C4-2B (cell line): ENCODE data around the gene WAC.

Experiments
- H3K27ac ChIP-seq: fragments of 450-650 bp; 2 replicates; pipeline ENCODE4 v1.5.1; 2017
- ZFX ChIP-seq: fragments of 450-650 bp; IDR thresholded peaks from 2 replicates; pipeline ENCODE4 v1.6.1; 2017
- TF ChIP-seq, protein P1 (sequence below): fragments of 450-650 bp; conservative IDR thresholded peaks from 2 replicates; pipeline ENCODE4 v1.5.1; 2017; ENCODE audit warnings: mild to moderate bottlenecking

WAC gene

DNA sequence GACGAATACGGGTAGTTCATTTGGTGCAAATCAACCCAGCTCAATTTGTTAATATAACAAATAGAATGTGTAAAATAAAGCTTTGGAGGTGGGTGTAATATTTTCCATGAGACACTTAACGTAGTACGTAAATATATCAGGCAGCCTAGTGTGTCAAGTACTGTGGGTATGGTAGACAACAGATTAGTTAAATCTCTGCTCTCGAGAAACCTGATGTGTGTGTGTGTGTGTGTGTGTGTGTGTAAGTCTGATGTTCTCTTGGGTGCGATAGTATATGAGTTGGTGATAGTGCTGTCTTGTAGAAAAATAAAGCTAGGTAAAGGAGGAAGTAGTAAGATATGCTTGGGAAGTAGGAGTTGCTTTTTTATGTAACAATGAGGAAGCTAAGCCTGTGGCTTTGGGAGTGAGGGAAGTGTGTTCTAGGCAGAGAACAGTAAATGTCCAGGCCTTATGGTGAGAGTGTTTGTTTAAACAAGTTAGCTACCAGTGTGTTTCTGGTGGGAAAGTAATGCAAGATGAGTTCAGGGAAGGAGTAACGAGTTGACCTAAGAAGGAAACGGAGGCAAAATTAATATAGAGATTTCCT, 26.1 kb downstream of the WAC start:
- TF ChIP-seq ZFX, result no peak
- TF ChIP-seq, protein P1, sequence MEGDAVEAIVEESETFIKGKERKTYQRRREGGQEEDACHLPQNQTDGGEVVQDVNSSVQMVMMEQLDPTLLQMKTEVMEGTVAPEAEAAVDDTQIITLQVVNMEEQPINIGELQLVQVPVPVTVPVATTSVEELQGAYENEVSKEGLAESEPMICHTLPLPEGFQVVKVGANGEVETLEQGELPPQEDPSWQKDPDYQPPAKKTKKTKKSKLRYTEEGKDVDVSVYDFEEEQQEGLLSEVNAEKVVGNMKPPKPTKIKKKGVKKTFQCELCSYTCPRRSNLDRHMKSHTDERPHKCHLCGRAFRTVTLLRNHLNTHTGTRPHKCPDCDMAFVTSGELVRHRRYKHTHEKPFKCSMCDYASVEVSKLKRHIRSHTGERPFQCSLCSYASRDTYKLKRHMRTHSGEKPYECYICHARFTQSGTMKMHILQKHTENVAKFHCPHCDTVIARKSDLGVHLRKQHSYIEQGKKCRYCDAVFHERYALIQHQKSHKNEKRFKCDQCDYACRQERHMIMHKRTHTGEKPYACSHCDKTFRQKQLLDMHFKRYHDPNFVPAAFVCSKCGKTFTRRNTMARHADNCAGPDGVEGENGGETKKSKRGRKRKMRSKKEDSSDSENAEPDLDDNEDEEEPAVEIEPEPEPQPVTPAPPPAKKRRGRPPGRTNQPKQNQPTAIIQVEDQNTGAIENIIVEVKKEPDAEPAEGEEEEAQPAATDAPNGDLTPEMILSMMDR, result no peak
- H3K27ac ChIP-seq, result no peak overlapping the region

DNA sequence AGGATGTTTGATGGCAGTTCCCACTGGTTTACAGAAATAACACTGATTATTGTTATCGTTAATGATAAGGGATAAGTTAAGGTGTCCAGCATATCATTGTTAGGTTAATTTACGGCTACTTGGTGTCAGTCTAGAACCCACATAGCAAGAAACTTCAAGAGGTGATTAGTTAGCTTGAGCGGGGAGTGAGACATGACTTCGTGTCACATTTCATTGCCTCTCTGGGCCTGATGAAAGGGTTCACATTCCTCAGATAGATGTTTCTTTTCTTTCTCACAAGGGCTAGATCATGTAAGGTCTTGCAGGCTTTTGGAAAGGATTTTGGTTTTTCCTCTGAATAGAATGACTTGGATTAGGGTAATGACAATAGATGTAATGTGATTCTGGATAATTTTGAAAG, 26.7 kb downstream of the WAC start:
- H3K27ac ChIP-seq, result no peak overlapping the region
- TF ChIP-seq, protein P1, result no peak
- TF ChIP-seq ZFX, result no peak

DNA sequence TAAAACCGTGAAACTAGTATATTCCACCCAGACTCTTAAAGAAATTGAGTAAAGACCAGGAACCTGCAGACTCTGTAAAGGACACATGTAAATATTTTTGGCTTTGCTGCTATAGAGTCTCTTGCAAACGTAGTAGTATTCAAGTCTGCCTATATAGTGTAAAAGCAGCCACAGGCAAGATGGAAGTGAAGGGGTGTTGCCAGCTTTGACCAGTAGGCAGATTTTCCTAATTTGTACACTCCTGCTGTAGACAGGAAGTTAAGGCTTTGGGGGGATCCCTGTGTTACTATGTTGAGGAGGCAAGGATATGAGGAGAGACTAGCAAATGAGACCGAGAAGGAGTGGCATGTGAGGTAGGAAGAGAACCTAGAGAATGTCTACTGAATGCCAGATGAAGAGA, 27.7 kb downstream of the WAC start:
- no peak overlapping the region for H3K27ac ChIP-seq
- TF ChIP-seq ZFX, result no peak
- TF ChIP-seq, protein P1, result no peak

DNA sequence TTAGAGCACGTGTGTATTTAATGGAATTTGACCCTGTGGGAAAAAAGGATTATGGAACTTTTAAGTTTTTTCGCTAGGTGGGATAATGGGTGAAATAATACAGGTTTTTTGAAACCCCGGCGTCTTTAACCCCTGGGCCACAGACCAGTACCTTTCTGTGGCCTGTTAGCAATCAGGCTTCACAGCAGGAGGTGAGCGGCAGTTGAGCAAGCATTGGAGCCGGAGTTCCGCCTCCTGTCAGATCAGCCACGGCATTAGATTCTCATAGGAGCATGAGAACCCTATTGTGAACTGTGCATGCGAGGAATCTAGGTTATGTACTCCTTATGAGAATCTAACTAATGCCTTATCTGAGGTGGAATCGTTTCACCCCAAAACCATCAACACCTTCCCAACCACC, 28.6 kb downstream of the WAC start:
- no peak overlapping the region for H3K27ac ChIP-seq
- TF ChIP-seq, protein P1, result no peak

DNA sequence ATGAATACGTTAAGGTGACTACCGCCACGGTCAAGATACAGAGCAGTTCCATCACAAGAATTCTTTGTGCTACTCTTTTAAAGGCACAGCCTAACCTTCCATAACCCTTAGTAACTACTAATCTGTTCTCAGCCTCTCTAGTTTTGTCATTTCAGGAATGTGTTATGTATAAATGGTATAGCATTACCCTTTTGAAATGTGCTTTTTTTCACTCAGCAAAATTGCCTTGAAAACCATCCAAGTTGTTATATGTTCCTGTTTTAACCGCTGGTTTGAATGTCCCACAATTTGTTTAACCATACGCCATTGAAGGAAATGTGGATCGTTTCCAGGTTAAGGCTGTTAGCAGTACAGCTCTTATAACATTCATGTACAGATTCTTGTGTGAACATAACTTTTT, 32.0 kb downstream of the WAC start:
- TF ChIP-seq, protein P1, result no peak
- no peak for TF ChIP-seq ZFX
- no peak overlapping the region for H3K27ac ChIP-seq

DNA sequence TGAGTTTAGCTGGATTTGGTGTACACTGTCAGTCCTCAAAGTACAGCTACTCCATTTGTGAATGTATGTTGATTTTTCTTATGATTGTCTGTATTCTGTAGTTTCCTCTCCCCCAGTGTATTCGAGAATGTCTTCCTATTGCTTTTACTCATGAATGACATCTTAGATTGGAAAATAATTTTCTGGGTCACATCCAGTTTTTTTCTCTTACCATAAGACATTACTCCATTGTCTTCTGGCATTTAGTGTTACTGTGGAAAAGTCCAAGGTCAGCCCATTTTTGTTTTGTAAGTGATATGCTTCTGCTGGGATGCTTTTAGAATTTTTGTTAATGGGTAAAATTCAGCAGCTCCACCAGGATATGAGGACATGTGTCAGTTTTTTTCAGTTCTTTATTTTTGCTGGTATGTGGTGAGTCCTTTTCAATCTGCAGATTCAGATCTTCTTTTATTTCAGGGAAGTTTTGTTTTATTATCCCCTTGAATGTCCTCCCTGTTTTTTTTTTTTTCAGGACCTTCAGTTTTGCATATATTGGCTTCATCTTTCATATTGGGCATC, 33.6 kb downstream of the WAC start:
- no peak for TF ChIP-seq ZFX
- TF ChIP-seq, protein P1, result no peak
- H3K27ac ChIP-seq, result no peak overlapping the region

DNA sequence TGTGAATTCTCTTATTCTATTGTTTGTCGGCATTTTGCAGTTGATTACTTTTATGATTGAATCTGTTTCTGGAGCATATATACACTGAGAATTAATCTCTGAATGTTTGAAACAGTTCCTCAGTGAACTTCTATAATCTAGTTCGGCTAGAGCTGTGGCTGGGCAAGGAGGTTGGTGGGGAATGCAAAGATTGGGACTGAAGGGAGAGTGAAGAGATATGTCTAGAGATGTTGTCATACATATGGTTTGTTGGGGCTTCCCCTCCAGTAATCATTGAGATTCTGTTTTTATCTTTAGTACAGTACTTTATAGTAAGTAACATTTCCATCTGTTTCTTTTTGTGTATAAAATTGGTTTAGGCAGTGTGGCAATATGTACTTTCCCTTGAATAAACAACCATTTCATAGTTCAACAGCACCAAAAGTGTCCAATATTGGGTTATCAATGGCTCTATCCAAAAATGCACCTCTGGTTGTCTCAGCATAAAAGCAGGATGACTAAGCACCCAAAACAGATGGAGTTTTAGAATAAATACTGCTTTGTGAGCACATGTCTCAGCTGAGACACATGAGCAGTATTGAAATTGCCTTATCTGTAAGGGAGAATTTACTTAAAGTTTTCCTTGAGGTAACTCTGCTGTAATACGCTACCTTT, 36.7 kb downstream of the WAC start:
- no peak for TF ChIP-seq ZFX
- TF ChIP-seq, protein P1, result no peak
- H3K27ac ChIP-seq, result no peak overlapping the region
